MM.1S (cell line): ENCODE data around the gene IFT52.

Source experiments
- EZH2 ChIP-seq: fragments of 300-600 bp; sonication (generic); optimal IDR thresholded peaks from 2 replicates; pipeline ENCODE3; 2017; ENCODE audit warnings: low read depth, mild to moderate bottlenecking, antibody characterized with exemption, low read length, mixed read lengths
- TF ChIP-seq, protein P1 (sequence below): fragments of 300-600 bp; sonication (generic); IDR thresholded peaks from 2 replicates; pipeline ENCODE4 v1.5.1; 2016; ENCODE audit warnings: antibody characterized with exemption, low read length, mixed read lengths

DNA sequence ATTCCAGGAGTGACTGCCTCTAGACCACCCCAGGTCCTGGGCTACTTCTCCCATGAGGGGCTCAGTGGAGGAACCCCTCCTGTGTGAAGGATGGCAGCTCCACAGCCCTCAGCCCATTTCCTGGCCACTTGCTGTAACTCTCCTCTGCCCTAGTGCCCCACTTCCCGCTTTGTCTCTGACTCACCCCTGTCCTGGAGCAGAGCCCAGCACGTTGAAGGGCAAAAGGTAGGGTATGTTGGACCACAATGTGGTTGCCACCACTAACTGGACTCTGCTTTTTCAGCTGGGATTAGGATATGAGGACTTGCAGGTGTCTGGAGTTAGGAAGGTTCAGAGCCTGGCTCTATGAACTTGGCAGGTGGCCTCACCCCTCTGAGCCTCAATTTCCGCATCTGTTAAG is 78.6 kb downstream of the IFT52 start:
- TF ChIP-seq, protein P1, sequence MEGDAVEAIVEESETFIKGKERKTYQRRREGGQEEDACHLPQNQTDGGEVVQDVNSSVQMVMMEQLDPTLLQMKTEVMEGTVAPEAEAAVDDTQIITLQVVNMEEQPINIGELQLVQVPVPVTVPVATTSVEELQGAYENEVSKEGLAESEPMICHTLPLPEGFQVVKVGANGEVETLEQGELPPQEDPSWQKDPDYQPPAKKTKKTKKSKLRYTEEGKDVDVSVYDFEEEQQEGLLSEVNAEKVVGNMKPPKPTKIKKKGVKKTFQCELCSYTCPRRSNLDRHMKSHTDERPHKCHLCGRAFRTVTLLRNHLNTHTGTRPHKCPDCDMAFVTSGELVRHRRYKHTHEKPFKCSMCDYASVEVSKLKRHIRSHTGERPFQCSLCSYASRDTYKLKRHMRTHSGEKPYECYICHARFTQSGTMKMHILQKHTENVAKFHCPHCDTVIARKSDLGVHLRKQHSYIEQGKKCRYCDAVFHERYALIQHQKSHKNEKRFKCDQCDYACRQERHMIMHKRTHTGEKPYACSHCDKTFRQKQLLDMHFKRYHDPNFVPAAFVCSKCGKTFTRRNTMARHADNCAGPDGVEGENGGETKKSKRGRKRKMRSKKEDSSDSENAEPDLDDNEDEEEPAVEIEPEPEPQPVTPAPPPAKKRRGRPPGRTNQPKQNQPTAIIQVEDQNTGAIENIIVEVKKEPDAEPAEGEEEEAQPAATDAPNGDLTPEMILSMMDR: no peak
- TF ChIP-seq EZH2: no peak
